ENCODE measurements around the gene B4GALT5. TPM values are rescaled to one million over a fixed set of nuclear protein-coding genes. Genes with fewer than 3 reads are reported as not detected.

The B4GALT5 gene
- polyA plus RNA-seq, 2 of the 4 experiments (the other 2 are of a cell fraction): 84.0 to 88.7 TPM

DNA sequence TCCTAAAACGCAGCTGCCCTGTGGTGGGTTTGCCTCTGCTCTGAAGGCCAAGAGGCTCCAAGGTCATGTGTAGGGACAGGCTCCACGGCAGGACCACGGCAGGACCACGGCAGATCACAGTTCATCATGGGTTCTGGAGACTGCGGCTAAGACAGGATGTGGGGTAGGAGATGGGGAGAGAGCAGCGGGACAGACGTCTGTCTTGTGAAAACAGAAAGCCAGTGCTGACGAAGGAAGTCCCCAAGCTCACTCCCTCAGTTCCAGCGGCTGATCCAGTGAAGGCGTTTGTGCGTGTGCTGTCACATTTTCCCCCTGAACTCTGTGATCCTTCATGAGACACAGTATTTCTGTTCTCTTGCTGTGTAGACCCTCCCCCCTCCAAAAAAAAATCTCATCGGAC is 77.8 kb downstream of the B4GALT5 start:
- POLR2A ChIA-PET: no interaction called here
- peaks cover 20% of the 10 kb centered on the region; the same call in 2 of the 3 replicates for H3K4me1 ChIP-seq
- H3K27ac ChIP-seq: no peak overlapping the region
- CTCF ChIA-PET: interaction anchor here (1.4 to 4.3 kb wide), 3 partner anchors 205 to 253 kb away, joined by 3 to 17 read pairs (median 6); no protein-coding TSS in a partner anchor
- TF ChIP-seq E2F6 (IDR thresholded peaks at IDR 0.05; ENCODE audit: borderline replicate concordance, low read depth) (no peak), JUN (IDR thresholded peaks at IDR 0.05) (0 out of 5 replicates have a peak, but pooled peaks of 1 of the 2 experiments have one; percentile 18), HOXB13 (CRISPR knock-in tag; IDR thresholded peaks at IDR 0.05; ENCODE audit: low read depth) (no peak), HOXA7 (CRISPR knock-in tag; IDR thresholded peaks at IDR 0.05) (no peak), HOXB5 (CRISPR knock-in tag; IDR thresholded peaks at IDR 0.05) (no peak), CEBPB (IDR thresholded peaks at IDR 0.05) (no peak), ELK1 (IDR thresholded peaks at IDR 0.05; ENCODE audit: low read depth, low read length) (no peak)
- FAIRE-seq (no peak), DNase-seq (ENCODE audit: low read depth in 1 of 2, low spot score in 1 of 2) (no peak), ATAC-seq (no peak)
- WGBS (ENCODE audit: missing lambda C conversion rate): 90% methylated on average over 12 of the region's 12 CpGs
- H3K4me3 ChIP-seq: no peak overlapping the region
- H3K9me3 ChIP-seq: no peaks in the 10 kb centered on the region
- H3K4me2 ChIP-seq: no peak overlapping the region

GRCh38 chr20:49635166-49635565 is 78.5 kb downstream of the B4GALT5 start:
- ATAC-seq (no peak), DNase-seq (ENCODE audit: low read depth in 1 of 2, low spot score in 1 of 2) (no peak), FAIRE-seq (no peak)
- ChIA-PET POLR2A (no interaction called here), CTCF (interaction anchor here (1.4 to 4.3 kb wide), 5 partner anchors 24 to 254 kb away, joined by 3 to 17 read pairs (median 8); no protein-coding TSS in a partner anchor)
- peaks cover 20% of the 10 kb centered on the region; the same call in 2 of the 3 replicates for H3K4me1 ChIP-seq
- peak overlapping the region in 1 of 2 experiments; percentile 17; a peak in 1 of 6 replicates for H3K27ac ChIP-seq
- TF ChIP-seq SMC3 (IDR thresholded peaks at IDR 0.05): no peak
- no peak for TF ChIP-seq HDAC2 (IDR thresholded peaks at IDR 0.05)
- TF ChIP-seq, protein P1, sequence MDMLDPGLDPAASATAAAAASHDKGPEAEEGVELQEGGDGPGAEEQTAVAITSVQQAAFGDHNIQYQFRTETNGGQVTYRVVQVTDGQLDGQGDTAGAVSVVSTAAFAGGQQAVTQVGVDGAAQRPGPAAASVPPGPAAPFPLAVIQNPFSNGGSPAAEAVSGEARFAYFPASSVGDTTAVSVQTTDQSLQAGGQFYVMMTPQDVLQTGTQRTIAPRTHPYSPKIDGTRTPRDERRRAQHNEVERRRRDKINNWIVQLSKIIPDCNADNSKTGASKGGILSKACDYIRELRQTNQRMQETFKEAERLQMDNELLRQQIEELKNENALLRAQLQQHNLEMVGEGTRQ (IDR thresholded peaks at IDR 0.05): no peak
- no peak for TF ChIP-seq SREBF2 (IDR thresholded peaks at IDR 0.05)
- no peak for TF ChIP-seq ZC3H11A (IDR thresholded peaks at IDR 0.05)
- TF ChIP-seq BHLHE40 (IDR thresholded peaks at IDR 0.05; ENCODE audit: low read depth, low read length): no peak
- no peak for TF ChIP-seq RCOR1 (IDR thresholded peaks at IDR 0.05; ENCODE audit: low read depth, low read length)
- TF ChIP-seq, protein P2, sequence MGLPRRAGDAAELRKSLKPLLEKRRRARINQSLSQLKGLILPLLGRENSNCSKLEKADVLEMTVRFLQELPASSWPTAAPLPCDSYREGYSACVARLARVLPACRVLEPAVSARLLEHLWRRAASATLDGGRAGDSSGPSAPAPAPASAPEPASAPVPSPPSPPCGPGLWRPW (IDR thresholded peaks at IDR 0.05): no peak
- TF ChIP-seq CEBPB (IDR thresholded peaks at IDR 0.05): no peak
- TF ChIP-seq JUN (IDR thresholded peaks at IDR 0.05): no peak
- no peak for TF ChIP-seq NFE2L2 (conservative IDR thresholded peaks at IDR 0.05; ENCODE audit: low read length)
- no peak for TF ChIP-seq CTCF (IDR thresholded peaks at IDR 0.05)
- no peak for TF ChIP-seq RARB (CRISPR knock-in tag; IDR thresholded peaks at IDR 0.05)
- no peak overlapping the region for H3K4me3 ChIP-seq
- no peaks in the 10 kb centered on the region for H3K9me3 ChIP-seq
- WGBS (ENCODE audit: missing lambda C conversion rate): 91% methylated on average over 16 of the region's 16 CpGs
- no peak overlapping the region for H3K4me2 ChIP-seq

GRCh38 chr20:49634116-49634515 is 79.6 kb downstream of the B4GALT5 start:
- no peak for ATAC-seq
- H3K9me3 ChIP-seq: peaks cover 1% of the 10 kb centered on the region; the same call in 1 of the 3 replicates
- no peak for DNase-seq (ENCODE audit: low read depth in 1 of 2, low spot score in 1 of 2)
- H3K4me1 ChIP-seq: peaks cover 20% of the 10 kb centered on the region; the same call in 2 of the 3 replicates
- no peak overlapping the region for H3K4me3 ChIP-seq
- ChIA-PET CTCF (interaction anchor here (0.7 to 4.3 kb wide), 8 partner anchors 10 to 500 kb away, joined by 3 to 17 read pairs (median 4); no protein-coding TSS in a partner anchor), POLR2A (interaction anchor here (0.6 kb wide), 1 partner anchor 183 kb away, joined by 7 read pairs; no protein-coding TSS in a partner anchor)
- no peak for FAIRE-seq
- no peak overlapping the region for H3K4me2 ChIP-seq
- H3K27ac ChIP-seq: no peak overlapping the region
- TF ChIP-seq POLR2A (IDR thresholded peaks at IDR 0.05; ENCODE audit: low read length): no peak
- no peak for TF ChIP-seq KDM1A (IDR thresholded peaks at IDR 0.05; ENCODE audit: low read depth)
- no peak for TF ChIP-seq EHF (CRISPR knock-in tag; IDR thresholded peaks at IDR 0.05)
- no peak for TF ChIP-seq ZSCAN20 (CRISPR knock-in tag; IDR thresholded peaks at IDR 0.05)
- no peak for TF ChIP-seq POLR2AphosphoS2 (conservative IDR thresholded peaks at IDR 0.05; ENCODE audit: low read length)
- TF ChIP-seq JUNB (IDR thresholded peaks at IDR 0.05): no peak
- no peak for TF ChIP-seq FOXS1 (CRISPR knock-in tag; IDR thresholded peaks at IDR 0.05)
- 85% methylated on average over 5 of the region's 5 CpGs for WGBS (ENCODE audit: missing lambda C conversion rate)

Data from A549 (cell line).